H9 (cell line): ENCODE measurements around the gene NCOR2. TPM values are rescaled to one million over a fixed set of nuclear protein-coding genes. Genes with fewer than 3 reads are reported as not detected.

Source experiments
- DNase-seq: peaks from one replicate; pipeline ENCODE4 v3.0.0-alpha.2; 2017
- H2AFZ ChIP-seq: one replicate; pipeline ENCODE4 v1.6.1; 2013; ENCODE audit warnings: mild to moderate bottlenecking, low read length, control low read depth, moderate library complexity
- H2AK5ac ChIP-seq: 2 replicates; pipeline ENCODE4 v1.6.1; 2013; ENCODE audit warnings: low read length, control low read depth, mixed read lengths; ENCODE audit not compliant: insufficient read length
- H2BK120ac ChIP-seq: one replicate; pipeline ENCODE4 v1.6.1; 2013; ENCODE audit warnings: low read depth, mild to moderate bottlenecking, low read length, control low read depth, inconsistent platforms; ENCODE audit not compliant: poor library complexity, severe bottlenecking
- H2BK12ac ChIP-seq: 2 replicates; pipeline ENCODE4 v1.6.1; 2013; ENCODE audit warnings: low read length, control low read depth, mixed read lengths, low read depth; ENCODE audit not compliant: insufficient read length
- H2BK15ac ChIP-seq: 2 replicates; pipeline ENCODE4 v1.6.1; 2013; ENCODE audit warnings: low read depth, low read length, control low read depth
- H2BK20ac ChIP-seq: one replicate; pipeline ENCODE4 v1.6.1; 2013; ENCODE audit warnings: low read depth, mild to moderate bottlenecking, low read length, control low read depth, inconsistent platforms; ENCODE audit not compliant: poor library complexity, severe bottlenecking
- H2BK5ac ChIP-seq: 2 replicates; pipeline ENCODE4 v1.6.1; 2013; ENCODE audit warnings: low read length, control low read depth, mixed read lengths; ENCODE audit not compliant: insufficient read length
- H3K14ac ChIP-seq: 2 replicates; pipeline ENCODE4 v1.6.1; 2013; ENCODE audit warnings: low read length, control low read depth; ENCODE audit not compliant: insufficient read depth
- H3K18ac ChIP-seq: 2 replicates; pipeline ENCODE4 v1.6.1; 2013; ENCODE audit warnings: low read depth, mild to moderate bottlenecking, mixed read lengths, low read length, control low read depth; ENCODE audit not compliant: insufficient read length
- H3K23ac ChIP-seq: 2 replicates; pipeline ENCODE4 v1.6.1; 2013; ENCODE audit warnings: low read length, control low read depth, mixed read lengths, low read depth; ENCODE audit not compliant: insufficient read length
- H3K23me2 ChIP-seq: 2 replicates; pipeline ENCODE4 v1.6.1; 2013; ENCODE audit warnings: low read depth, mild to moderate bottlenecking, mixed read lengths, low read length, control low read depth; ENCODE audit not compliant: insufficient read length, poor library complexity, severe bottlenecking
- H3K27ac ChIP-seq: 2 replicates; pipeline ENCODE4 v1.5.1; 2013; ENCODE audit warnings: low read length, control low read depth, mixed read lengths, low read depth; ENCODE audit not compliant: insufficient read length
- H3K27me3 ChIP-seq: 2 replicates; pipeline ENCODE4 v1.6.1; 2013; ENCODE audit warnings: low read length, control low read depth, inconsistent platforms; ENCODE audit not compliant: insufficient read depth
- H3K4ac ChIP-seq: 2 replicates; pipeline ENCODE4 v1.6.1; 2013; ENCODE audit warnings: low read depth, mild to moderate bottlenecking, control low read depth, inconsistent platforms, low read length, moderate library complexity
- H3K4me1 ChIP-seq: 2 replicates; pipeline ENCODE4 v1.6.1; 2013; ENCODE audit warnings: low read length, control low read depth, inconsistent platforms; ENCODE audit not compliant: insufficient read depth
- H3K4me2 ChIP-seq: 2 replicates; pipeline ENCODE4 v1.6.1; 2013; ENCODE audit warnings: low read length, control low read depth, mixed read lengths; ENCODE audit not compliant: insufficient read length, insufficient read depth
- H3K56ac ChIP-seq: 2 replicates; pipeline ENCODE4 v1.6.1; 2013; ENCODE audit warnings: low read depth, mild to moderate bottlenecking, mixed read lengths, low read length, control low read depth; ENCODE audit not compliant: insufficient read length
- H3K79me1 ChIP-seq: 2 replicates; pipeline ENCODE4 v1.6.1; 2013; ENCODE audit warnings: low read depth, mild to moderate bottlenecking, moderate library complexity, low read length, control low read depth, inconsistent platforms; ENCODE audit not compliant: insufficient read depth, poor library complexity, severe bottlenecking
- H3K79me2 ChIP-seq: 2 replicates; pipeline ENCODE4 v1.6.1; 2013; ENCODE audit warnings: low read length, control low read depth, inconsistent platforms; ENCODE audit not compliant: insufficient read depth
- H3K9ac ChIP-seq: 2 replicates; pipeline ENCODE4 v1.6.1; 2013; ENCODE audit warnings: low read length, control low read depth, mixed read lengths; ENCODE audit not compliant: insufficient read length; ENCODE audit errors: extremely low read depth
- H3K9me3 ChIP-seq: one replicate; pipeline ENCODE4 v1.6.1; 2013; ENCODE audit warnings: low read depth, low read length, inconsistent platforms; ENCODE audit not compliant: control insufficient read depth
- H3T11ph ChIP-seq: one replicate; pipeline ENCODE4 v1.6.1; 2013; ENCODE audit warnings: mild to moderate bottlenecking, low read length, control low read depth, inconsistent platforms
- H4K20me1 ChIP-seq: one replicate; pipeline ENCODE4 v1.6.1; 2013; ENCODE audit not compliant: control insufficient read depth, insufficient read length, insufficient read depth
- H4K5ac ChIP-seq: 2 replicates; pipeline ENCODE4 v1.6.1; 2013; ENCODE audit warnings: low read depth, mild to moderate bottlenecking, mixed read lengths, low read length, control low read depth; ENCODE audit not compliant: insufficient read length
- H4K8ac ChIP-seq: replicated peaks from 2 replicates; pipeline ENCODE4 v1.6.1; 2013; ENCODE audit warnings: low read length, control low read depth, mixed read lengths, low read depth; ENCODE audit not compliant: insufficient read length
- H4K91ac ChIP-seq: 2 replicates; pipeline ENCODE4 v1.6.1; 2013; ENCODE audit warnings: low read depth, mild to moderate bottlenecking, moderate library complexity, mixed read lengths, low read length, control low read depth; ENCODE audit not compliant: insufficient read length
- H3K27ac Mint-ChIP-seq, 3 experiments: 2 replicates in 2 of 3; 3 replicates in 1 of 3; pipeline ENCODE4 v1.8.0; 2020 to 2021; ENCODE audit warnings: mixed read lengths in 3 of 3, mild to moderate bottlenecking in 1 of 3, moderate library complexity in 1 of 3
- H3K27me3 Mint-ChIP-seq: 2 replicates; pipeline ENCODE4 v1.8.0; 2021; ENCODE audit warnings: low read depth, mild to moderate bottlenecking, moderate library complexity, mixed read lengths
- H3K36me3 Mint-ChIP-seq, 3 experiments: 2 replicates in 2 of 3; 3 replicates in 1 of 3; pipeline ENCODE4 v1.8.0; 2020 to 2021; ENCODE audit warnings: low read depth in 3 of 3, mixed read lengths in 3 of 3; ENCODE audit not compliant: insufficient read depth in 1 of 3
- H3K4me1 Mint-ChIP-seq, 2 experiments: 2 replicates each; pipeline ENCODE4 v1.8.0; 2020; ENCODE audit warnings: mixed read lengths in 2 of 2
- H3K4me3 Mint-ChIP-seq, 2 experiments: 2 replicates in 1 of 2; 3 replicates in 1 of 2; pipeline ENCODE4 v1.8.0; 2020 to 2021; ENCODE audit warnings: mild to moderate bottlenecking in 2 of 2, mixed read lengths in 2 of 2, moderate library complexity in 1 of 2
- H3K9me3 Mint-ChIP-seq, 2 experiments: 2 replicates in 1 of 2; 3 replicates in 1 of 2; pipeline ENCODE4 v1.8.0; 2020; ENCODE audit warnings: mild to moderate bottlenecking in 2 of 2, mixed read lengths in 2 of 2, moderate library complexity in 1 of 2
- CTCF ChIP-seq: fragments of 200-600 bp; sonication (generic); conservative IDR thresholded peaks from 3 replicates; pipeline ENCODE4 v1.8.0; 2021; ENCODE audit warnings: antibody characterized with exemption, mild to moderate bottlenecking
- WGBS: extraction: QIAGEN DNeasy Blood & Tissue Kit; methylation state at CpG from one replicate; pipeline ENCODE4 v1.1.7; 2013; ENCODE audit warnings: missing lambda C conversion rate, low lambda C conversion rate, mixed read lengths; ENCODE audit not compliant: insufficient read length; ENCODE audit errors: extremely low coverage; 5-methylcytosine and 5-hydroxymethylcytosine counted together
- total RNA-seq: library from RNA; stranded (reverse); gene quantifications from 2 replicates; pipeline ENCODE4 v1.2.1, GENCODE V29; 2021

Gene NCOR2
- total RNA-seq, 1 experiment from 2014 or later = 226 TPM

GRCh38 chr12:124566161-124566996 lies 1.0 kb downstream of the NCOR2 start:
- Histone ChIP-seq H3T11ph (no peak overlapping the region), H3K23ac (no peak overlapping the region), H4K91ac (no peak overlapping the region), H2AFZ (no peak overlapping the region), H3K9ac (peak overlapping the region; percentile 75), H2BK20ac (no peak overlapping the region), H3K4ac (no peak overlapping the region), H4K20me1 (no peaks in the 10 kb centered on the region), H4K5ac (no peak overlapping the region), H3K4me2 (peak overlapping the region; percentile 93), H2BK12ac (no peak overlapping the region), H3K9me3 (no peaks in the 10 kb centered on the region), H2BK120ac (no peak overlapping the region), H3K27me3 (no peaks in the 10 kb centered on the region), H3K23me2 (peaks cover 17% of the 10 kb centered on the region), H3K79me1 (peaks cover 5% of the 10 kb centered on the region), H2BK15ac (no peak overlapping the region), H3K14ac (peak overlapping the region; percentile 76), H2AK5ac (no peak overlapping the region), H2BK5ac (no peak overlapping the region), H3K79me2 (peaks cover 39% of the 10 kb centered on the region; the same call in 1 of the 2 replicates), H3K4me1 (peaks cover 12% of the 10 kb centered on the region; the same call in 1 of the 2 replicates), H3K18ac (peak overlapping the region; percentile 66), H3K56ac (no peak overlapping the region), H4K8ac (no peak overlapping the region), H3K27ac (no peak overlapping the region)
- peak overlapping the region; percentile 87 to 90 for H3K4me3 Mint-ChIP-seq
- H3K4me1 Mint-ChIP-seq = peaks cover 46 to 61% of the 10 kb centered on the region in 2 experiments
- H3K27me3 Mint-ChIP-seq = no peaks in the 10 kb centered on the region
- H3K27ac Mint-ChIP-seq = peak overlapping the region in 1 of 3 experiments; percentile 84; a peak in 3 of 7 replicates
- no CpG with 5 or more reads among the region's 56 CpGs for WGBS
- H3K9me3 Mint-ChIP-seq = no peaks in the 10 kb centered on the region
- H3K36me3 Mint-ChIP-seq = no peaks in the 10 kb centered on the region; a peak in 1 of 7 replicates
- TF ChIP-seq CTCF = peak; percentile 25; the same call in 1 of the 3 replicates
- peak; percentile 91 for DNase-seq
